Osteoblast (primary cell): ENCODE results near the gene SYT13. TPM values are rescaled to one million over a fixed set of nuclear protein-coding genes. Genes with fewer than 3 reads are reported as not detected.

ENCODE experiments used
- DNase-seq: peaks from one replicate; pipeline ENCODE4 v3.0.0; 2011; ENCODE audit warnings: low spot score, mixed read lengths; ENCODE audit not compliant: insufficient read length; ENCODE audit errors: missing footprints
- H2AFZ ChIP-seq: 2 replicates; pipeline ENCODE4 v1.6.0; 2011; ENCODE audit warnings: mild to moderate bottlenecking, low read length
- H3K27ac ChIP-seq: 2 replicates; pipeline ENCODE4 v1.5.1; 2011; ENCODE audit warnings: mild to moderate bottlenecking, low read depth, low read length, moderate library complexity
- H3K27me3 ChIP-seq: 2 replicates; pipeline ENCODE4 v1.6.0; 2012; ENCODE audit warnings: mild to moderate bottlenecking, control low read depth, inconsistent platforms, low read length, moderate library complexity; ENCODE audit not compliant: insufficient read depth
- H3K36me3 ChIP-seq: 2 replicates; pipeline ENCODE4 v1.5.1; 2011; ENCODE audit warnings: mild to moderate bottlenecking, low read length, control low read depth, moderate library complexity; ENCODE audit not compliant: insufficient read depth
- H3K4me1 ChIP-seq: 2 replicates; pipeline ENCODE4 v1.5.1; 2011; ENCODE audit warnings: mild to moderate bottlenecking, low read length, control low read depth, moderate library complexity; ENCODE audit not compliant: insufficient read depth
- H3K4me2 ChIP-seq: 2 replicates; pipeline ENCODE4 v1.6.0; 2011; ENCODE audit warnings: mild to moderate bottlenecking, low read length; ENCODE audit not compliant: insufficient read depth
- H3K4me3 ChIP-seq: fragments of 200-600 bp; sonication (generic); 3 replicates; pipeline ENCODE4 v1.5.1; 2012; ENCODE audit warnings: mild to moderate bottlenecking, low read length, inconsistent platforms; ENCODE audit not compliant: insufficient read depth
- H3K79me2 ChIP-seq: 2 replicates; pipeline ENCODE4 v1.6.0; 2012; ENCODE audit warnings: mild to moderate bottlenecking, low read length, control low read depth, inconsistent platforms; ENCODE audit not compliant: insufficient read depth
- H3K9me3 ChIP-seq: 2 replicates; pipeline ENCODE4 v1.5.1; 2011; ENCODE audit warnings: low read depth, low read length, control low read depth
- H4K20me1 ChIP-seq: 2 replicates; pipeline ENCODE4 v1.6.0; 2012; ENCODE audit warnings: mild to moderate bottlenecking, low read length, control low read depth; ENCODE audit not compliant: insufficient read depth
- CTCF ChIP-seq: IDR thresholded peaks from 2 replicates; pipeline ENCODE4 v1.5.1; 2011; ENCODE audit warnings: mild to moderate bottlenecking, low read depth, low read length, moderate library complexity; ENCODE audit errors: extremely low read depth
- total RNA-seq: library from RNA; depleted of rRNA; stranded (reverse); fragments of >200 nt; gene quantifications from 2 replicates; pipeline ENCODE4 v1.2.3, GENCODE V29; 2012

SYT13 gene
- total RNA-seq, 1 donor, result under 0.01 TPM

GRCh38 chr11:45225277-45225676 lies 60.9 kb downstream of the SYT13 start:
- H2AFZ ChIP-seq, result no peak overlapping the region
- H3K36me3 ChIP-seq, result no peaks in the 10 kb centered on the region
- no peak overlapping the region for H3K4me2 ChIP-seq
- H3K9me3 ChIP-seq, result no peaks in the 10 kb centered on the region
- no peaks in the 10 kb centered on the region for H3K27me3 ChIP-seq
- H3K27ac ChIP-seq, result no peak overlapping the region
- no peak overlapping the region for H3K4me3 ChIP-seq
- no peaks in the 10 kb centered on the region for H4K20me1 ChIP-seq
- DNase-seq, result no peak
- no peaks in the 10 kb centered on the region for H3K4me1 ChIP-seq
- TF ChIP-seq CTCF, result no peak
- no peaks in the 10 kb centered on the region for H3K79me2 ChIP-seq

GRCh38 chr11:45224766-45225165 lies 61.4 kb downstream of the SYT13 start:
- no peaks in the 10 kb centered on the region for H3K4me1 ChIP-seq
- DNase-seq, result no peak
- H3K36me3 ChIP-seq, result no peaks in the 10 kb centered on the region
- H3K79me2 ChIP-seq, result no peaks in the 10 kb centered on the region
- H3K27ac ChIP-seq, result no peak overlapping the region
- TF ChIP-seq CTCF, result no peak
- H3K27me3 ChIP-seq, result no peaks in the 10 kb centered on the region
- no peak overlapping the region for H3K4me2 ChIP-seq
- H2AFZ ChIP-seq, result no peak overlapping the region
- no peak overlapping the region for H3K4me3 ChIP-seq
- H4K20me1 ChIP-seq, result no peaks in the 10 kb centered on the region
- H3K9me3 ChIP-seq, result no peaks in the 10 kb centered on the region

- no peak overlapping the region for H3K4me3 ChIP-seq
- no peak for DNase-seq
- TF ChIP-seq CTCF, result no peak
- H3K79me2 ChIP-seq, result no peaks in the 10 kb centered on the region
- no peaks in the 10 kb centered on the region for H4K20me1 ChIP-seq
- H3K4me1 ChIP-seq, result no peaks in the 10 kb centered on the region
- H3K27me3 ChIP-seq, result no peaks in the 10 kb centered on the region
- no peaks in the 10 kb centered on the region for H3K36me3 ChIP-seq
- H3K4me2 ChIP-seq, result no peak overlapping the region
- no peak overlapping the region for H2AFZ ChIP-seq
- no peaks in the 10 kb centered on the region for H3K9me3 ChIP-seq
- no peak overlapping the region for H3K27ac ChIP-seq
These were observed 62.6 kb downstream of the SYT13 start for GRCh38 chr11:45223496-45223895.

- H3K36me3 ChIP-seq, result no peaks in the 10 kb centered on the region
- TF ChIP-seq CTCF, result no peak
- H3K4me2 ChIP-seq, result no peak overlapping the region
- no peaks in the 10 kb centered on the region for H4K20me1 ChIP-seq
- H3K4me1 ChIP-seq, result no peaks in the 10 kb centered on the region
- no peaks in the 10 kb centered on the region for H3K79me2 ChIP-seq
- no peak overlapping the region for H3K4me3 ChIP-seq
- no peak overlapping the region for H3K27ac ChIP-seq
- H2AFZ ChIP-seq, result no peak overlapping the region
- no peaks in the 10 kb centered on the region for H3K9me3 ChIP-seq
- DNase-seq, result no peak
- no peaks in the 10 kb centered on the region for H3K27me3 ChIP-seq
These were observed 66.7 kb downstream of the SYT13 start for GRCh38 chr11:45219411-45219810.
